Cardiac muscle cell (in vitro differentiated cells and primary cell): ENCODE data around the gene MYADM. TPM values are rescaled to one million over a fixed set of nuclear protein-coding genes. Genes with fewer than 3 reads are reported as not detected.
"Not testable (repeated sequence)": the region's sequence is repeated elsewhere in the genome, so short reads cannot be mapped to it uniquely, and the experiment has no call there.

Experiments
- DNase-seq, 2 donors: peaks; one replicate each; pipeline versions ENCODE4 v3.0.0 to v3.0.0-alpha.2; 2010 to 2017; ENCODE audit warnings: low read depth in 1 of 2, low spot score in 1 of 2
- H3K27ac ChIP-seq: fragments of 200-600 bp; sonication (generic); 2 replicates; pipeline ENCODE4 v1.5.1; 2016
- H3K27me3 ChIP-seq: fragments of 200-600 bp; sonication (generic); 2 replicates; pipeline ENCODE4 v1.6.0; 2016; ENCODE audit warnings: control low read depth
- H3K36me3 ChIP-seq: fragments of 200-600 bp; sonication (generic); 2 replicates; pipeline ENCODE4 v1.5.1; 2016; ENCODE audit warnings: control low read depth
- H3K4me1 ChIP-seq: fragments of 200-600 bp; sonication (generic); 2 replicates; pipeline ENCODE4 v1.8.1; 2017; ENCODE audit warnings: low read depth, mild to moderate bottlenecking, mixed run types
- H3K4me3 ChIP-seq: fragments of 200-600 bp; sonication (generic); 2 replicates; pipeline ENCODE4 v1.5.1; 2016; ENCODE audit warnings: mild to moderate bottlenecking
- H3K9me3 ChIP-seq: fragments of 200-600 bp; sonication (generic); 2 replicates; pipeline ENCODE4 v1.5.1; 2017; ENCODE audit warnings: low read depth, mild to moderate bottlenecking, control low read depth
- CTCF ChIP-seq: IDR thresholded peaks from 2 replicates; pipeline ENCODE4 v1.5.1; 2012; ENCODE audit warnings: low read depth, mild to moderate bottlenecking, low read length
- polyA plus RNA-seq: library from polyadenylated mRNA; unstranded; fragments of >200 nt; fragmentation: Nextera tagmentation; extraction: Ambion mirVana; gene quantifications from 2 replicates; pipeline ENCODE4 v1.2.1, GENCODE V29; 2016
- total RNA-seq: library from RNA; depleted of rRNA; stranded (reverse); fragments of >200 nt; gene quantifications from 2 replicates; pipeline ENCODE4 v1.2.3, GENCODE V29; 2016

Gene MYADM
- total and polyA plus RNA-seq, 2 experiments from 2014 or later, result 150 to 166 TPM

GRCh38 chr19:53826876-53827275, 40.8 kb upstream of the MYADM start:
- peak in 1 of 2 donors; percentile 79 for DNase-seq
- Histone ChIP-seq H3K9me3 (no peaks in the 10 kb centered on the region), H3K27ac (no peak overlapping the region), H3K36me3 (no peaks in the 10 kb centered on the region), H3K27me3 (peaks cover 16% of the 10 kb centered on the region), H3K4me3 (no peak overlapping the region), H3K4me1 (no peaks in the 10 kb centered on the region)
- no peak for TF ChIP-seq CTCF

GRCh38 chr19:53828531-53828930, 39.2 kb upstream of the MYADM start:
- H3K27me3 ChIP-seq, result peaks cover 29% of the 10 kb centered on the region
- no peaks in the 10 kb centered on the region for H3K4me1 ChIP-seq
- TF ChIP-seq CTCF, result no peak
- no peaks in the 10 kb centered on the region for H3K36me3 ChIP-seq
- no peak for DNase-seq
- no peaks in the 10 kb centered on the region for H3K9me3 ChIP-seq
- H3K4me3 ChIP-seq, result no peak overlapping the region
- no peak overlapping the region for H3K27ac ChIP-seq

GRCh38 chr19:53832861-53833260, 34.8 kb upstream of the MYADM start:
- H3K36me3 ChIP-seq, H3K4me1 ChIP-seq, H3K9me3 ChIP-seq, H3K4me3 ChIP-seq, H3K27ac ChIP-seq, DNase-seq: not testable (repeated sequence)
- peaks cover 29% of the 10 kb centered on the region for H3K27me3 ChIP-seq

- not testable (repeated sequence) for H3K27me3 ChIP-seq, DNase-seq, H3K4me1 ChIP-seq, H3K9me3 ChIP-seq, H3K36me3 ChIP-seq, H3K4me3 ChIP-seq, H3K27ac ChIP-seq
These were observed 29.2 kb upstream of the MYADM start for GRCh38 chr19:53838446-53838845.

GRCh38 chr19:53840241-53840640, 27.4 kb upstream of the MYADM start:
- H3K27me3 ChIP-seq, H3K4me3 ChIP-seq, H3K9me3 ChIP-seq, DNase-seq, H3K36me3 ChIP-seq, H3K27ac ChIP-seq, H3K4me1 ChIP-seq: not testable (repeated sequence)

GRCh38 chr19:53840914-53841313, 26.8 kb upstream of the MYADM start:
- DNase-seq, result peak in 1 of 2 donors; percentile 91

GRCh38 chr19:53844849-53845246, 22.8 kb upstream of the MYADM start:
- DNase-seq, result no peak
- no peaks in the 10 kb centered on the region for H3K9me3 ChIP-seq
- no peak overlapping the region for H3K27ac ChIP-seq
- no peak overlapping the region for H3K4me3 ChIP-seq
- TF ChIP-seq CTCF, result no peak
- no peaks in the 10 kb centered on the region for H3K4me1 ChIP-seq
- H3K27me3 ChIP-seq, result no peaks in the 10 kb centered on the region
- no peaks in the 10 kb centered on the region for H3K36me3 ChIP-seq

More at GRCh38 chr19:53840914-53841313, 26.8 kb upstream of the MYADM start:
- not testable (repeated sequence) for H3K27ac ChIP-seq, H3K36me3 ChIP-seq, H3K4me3 ChIP-seq, H3K27me3 ChIP-seq, H3K4me1 ChIP-seq, H3K9me3 ChIP-seq

GRCh38 chr19:53847555-53847954, 20.1 kb upstream of the MYADM start:
- Histone ChIP-seq H3K27ac (no peak overlapping the region), H3K4me3 (no peak overlapping the region), H3K9me3 (no peaks in the 10 kb centered on the region), H3K27me3 (no peaks in the 10 kb centered on the region), H3K36me3 (no peaks in the 10 kb centered on the region), H3K4me1 (no peaks in the 10 kb centered on the region)
- TF ChIP-seq CTCF, result no peak
- DNase-seq, result no peak
